NK-92 (cell line): Measurements from ENCODE around the gene MIPEP.
"Not testable (repeated sequence)": the region's sequence is repeated elsewhere in the genome, so short reads cannot be mapped to it uniquely, and the experiment has no call there.

Experiments used
- DNase-seq: peaks from one replicate; lab custom pipeline; 2025; ENCODE audit not compliant: unreplicated experiment; lab: John Stamatoyannopoulos, UW

MIPEP gene

GRCh38 chr13:23888658-23889614, at the start of gene MIPEP:
Gene MIPEP, minus strand, starts transcription at chr13:23889400. Its CDS starts 80 bp downstream, at chr13:23889320.
- no peak for DNase-seq

- no peak for DNase-seq
These were observed 45.3 kb upstream of the MIPEP start for GRCh38 chr13:23934520-23934919.

- DNase-seq = no peak
These were observed 39.8 kb upstream of the MIPEP start for GRCh38 chr13:23928985-23929384.

GRCh38 chr13:23923031-23923430, 33.8 kb upstream of the MIPEP start:
- DNase-seq = no peak

- no peak for DNase-seq
These were observed 33.1 kb upstream of the MIPEP start for GRCh38 chr13:23922005-23922932.

GRCh38 chr13:23921451-23921888, 32.3 kb upstream of the MIPEP start:
- DNase-seq = no peak

- DNase-seq = no peak
These were observed 29.8 kb upstream of the MIPEP start for GRCh38 chr13:23919006-23919405.

GRCh38 chr13:23918208-23918607, 29.0 kb upstream of the MIPEP start:
- DNase-seq = no peak

- no peak for DNase-seq
These were observed 26.1 kb upstream of the MIPEP start for GRCh38 chr13:23915308-23915707.

GRCh38 chr13:23912469-23912868, 23.3 kb upstream of the MIPEP start:
- no peak for DNase-seq

- no peak for DNase-seq
These were observed 20.4 kb upstream of the MIPEP start for GRCh38 chr13:23909606-23910005.

GRCh38 chr13:23905766-23906165, 16.6 kb upstream of the MIPEP start:
- DNase-seq = no peak

GRCh38 chr13:23903906-23904280, 14.7 kb upstream of the MIPEP start:
- DNase-seq = no peak

- no peak for DNase-seq
These were observed 14.0 kb upstream of the MIPEP start for GRCh38 chr13:23902975-23903905.

GRCh38 chr13:23901365-23901764, 12.2 kb upstream of the MIPEP start:
- peak; percentile 6 for DNase-seq

GRCh38 chr13:23899555-23899954, 10.4 kb upstream of the MIPEP start:
- no peak for DNase-seq

- no peak for DNase-seq
These were observed 8.9 kb upstream of the MIPEP start for GRCh38 chr13:23898101-23898500.

GRCh38 chr13:23897452-23897919, 8.3 kb upstream of the MIPEP start, which contains the start of gene C1QTNF9B:
Gene C1QTNF9B, minus strand, starts transcription at chr13:23897502.
- not testable (repeated sequence) for DNase-seq

- not testable (repeated sequence) for DNase-seq
These were observed 5.5 kb upstream of the MIPEP start for GRCh38 chr13:23894746-23895145.

GRCh38 chr13:23893791-23894190, 4.6 kb upstream of the MIPEP start:
- not testable (repeated sequence) for DNase-seq
